ELF-1 (cell line): Measurements from ENCODE around the gene MAGT1.
"Not testable (repeated sequence)": the region's sequence is repeated elsewhere in the genome, so short reads cannot be mapped to it uniquely, and the experiment has no call there.

Experiments
- DNase-seq: peaks from one replicate; pipeline ENCODE4 v3.0.0-alpha.2; 2016; ENCODE audit warnings: low read depth, low spot score

Gene MAGT1

GRCh38 chrX:77875372-77875771, 19.9 kb downstream of the MAGT1 start:
- no peak for DNase-seq

DNA sequence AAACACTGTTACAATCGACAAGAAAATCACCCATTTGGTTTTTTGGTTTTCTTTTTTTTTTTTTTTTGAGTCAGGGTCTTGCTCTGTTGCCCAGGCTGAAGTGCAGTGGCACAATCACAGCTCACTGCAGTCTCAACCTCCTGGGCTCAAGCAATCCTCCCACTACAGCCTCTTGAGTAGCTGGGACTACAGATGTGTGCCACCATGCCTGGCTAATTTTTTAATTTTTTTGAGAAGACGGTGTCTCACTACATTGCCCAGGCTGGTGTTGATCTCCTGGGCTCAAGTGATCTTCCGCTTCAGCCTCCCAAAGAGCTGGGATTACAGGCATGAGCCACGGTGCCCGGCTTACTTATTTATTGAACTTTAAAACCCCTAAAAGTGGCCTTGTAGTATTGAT, 63.7 kb downstream of the MAGT1 start:
- not testable (repeated sequence) for DNase-seq

- DNase-seq, result not testable (repeated sequence)
These were observed 73.2 kb downstream of the MAGT1 start for GRCh38 chrX:77821989-77822388.

DNA sequence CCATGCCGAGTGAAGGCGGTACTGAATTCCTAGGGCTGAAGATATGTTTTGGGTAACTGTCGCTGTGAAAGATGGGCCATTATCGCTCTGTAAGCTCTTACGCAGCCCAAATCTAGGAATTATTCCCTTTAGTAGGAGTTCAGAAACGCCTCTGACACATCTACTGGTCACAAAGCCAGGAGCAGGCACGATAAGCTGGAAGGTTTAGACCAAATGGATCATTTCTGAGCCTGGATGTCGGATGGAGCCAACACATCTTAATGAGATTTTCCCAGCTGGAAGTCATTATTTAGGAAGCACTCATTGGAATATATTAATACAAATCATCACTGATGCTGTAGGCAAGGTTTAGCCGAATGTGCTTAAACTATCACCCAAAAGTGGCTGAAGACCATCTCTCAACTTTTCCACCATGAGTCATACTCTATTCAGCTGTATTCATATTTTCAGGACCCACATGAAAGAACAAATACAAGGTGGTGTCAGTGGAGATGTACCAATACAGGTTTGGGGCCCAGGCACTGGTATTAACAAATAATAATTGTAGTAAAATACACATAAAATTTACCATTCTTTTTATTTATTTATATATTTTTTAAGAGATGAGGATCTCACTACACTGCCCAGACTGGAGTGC, 75.0 kb downstream of the MAGT1 start:
- DNase-seq, result no peak

- no peak for DNase-seq
These were observed 81.0 kb downstream of the MAGT1 start for GRCh38 chrX:77814210-77814609.

- no peak for DNase-seq
These were observed 93.0 kb downstream of the MAGT1 start for GRCh38 chrX:77802201-77802600.

DNA sequence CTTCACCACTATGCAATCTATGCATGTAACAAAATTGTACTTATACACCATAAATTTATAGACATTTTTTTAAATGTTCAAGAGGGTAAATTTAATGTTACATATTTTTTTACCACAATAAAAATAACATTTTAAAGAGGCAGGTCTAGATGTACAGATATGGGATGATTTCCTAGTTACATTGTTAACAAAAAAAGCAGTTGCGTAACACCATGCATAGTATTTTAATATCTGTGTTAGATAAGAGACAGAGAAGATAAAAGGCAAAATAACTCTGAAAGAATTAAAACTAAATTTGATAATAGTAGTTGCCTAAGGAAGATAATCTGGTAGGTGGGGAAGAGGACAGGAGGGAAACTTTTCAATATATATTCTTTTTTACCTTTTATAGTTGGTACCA, 100.1 kb downstream of the MAGT1 start:
- DNase-seq, result no peak

DNA sequence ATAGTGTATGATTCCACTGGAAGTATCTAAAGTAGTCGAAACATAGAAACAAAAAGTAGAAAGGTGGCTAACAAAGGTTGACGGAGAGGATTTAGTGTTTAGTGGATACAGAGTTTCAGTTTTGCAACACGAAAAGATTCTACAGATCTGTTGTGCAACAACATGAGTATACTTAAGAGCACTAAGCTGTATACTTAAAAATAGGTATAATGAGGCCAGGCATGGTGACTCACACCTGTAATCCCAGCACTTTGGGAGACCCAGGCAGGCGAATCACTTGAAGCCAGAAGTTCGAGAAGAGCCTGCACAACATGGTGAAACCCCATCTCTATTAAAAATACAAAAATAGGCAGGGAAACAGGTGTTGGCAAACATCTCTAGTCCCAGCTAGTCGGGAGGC, 101.3 kb downstream of the MAGT1 start:
- no peak for DNase-seq

- no peak for DNase-seq
These were observed 107.2 kb downstream of the MAGT1 start for GRCh38 chrX:77788050-77788449.

DNA sequence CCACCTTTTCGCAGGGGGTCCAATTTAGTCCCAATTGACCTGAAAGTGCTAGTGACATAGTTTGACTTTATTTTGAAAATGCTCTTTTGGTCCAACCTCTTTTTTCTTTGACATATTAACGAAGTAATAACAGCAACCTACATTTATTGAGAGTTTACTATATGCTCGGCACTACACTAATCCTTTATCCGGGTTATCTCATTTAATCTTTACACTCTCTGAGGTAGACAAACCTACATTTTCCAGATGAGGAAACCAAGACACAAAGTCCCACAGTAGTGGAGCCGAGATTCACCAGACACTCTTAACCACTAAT, 108.9 kb downstream of the MAGT1 start:
- no peak for DNase-seq

GRCh38 chrX:77785486-77786364, 109.5 kb downstream of the MAGT1 start, which contains the start of gene ATRX:
Gene ATRX, minus strand, starts transcription at chrX:77786216. Its CDS starts 215 bp downstream, at chrX:77786001.
- DNase-seq, result peak; percentile 93

DNA sequence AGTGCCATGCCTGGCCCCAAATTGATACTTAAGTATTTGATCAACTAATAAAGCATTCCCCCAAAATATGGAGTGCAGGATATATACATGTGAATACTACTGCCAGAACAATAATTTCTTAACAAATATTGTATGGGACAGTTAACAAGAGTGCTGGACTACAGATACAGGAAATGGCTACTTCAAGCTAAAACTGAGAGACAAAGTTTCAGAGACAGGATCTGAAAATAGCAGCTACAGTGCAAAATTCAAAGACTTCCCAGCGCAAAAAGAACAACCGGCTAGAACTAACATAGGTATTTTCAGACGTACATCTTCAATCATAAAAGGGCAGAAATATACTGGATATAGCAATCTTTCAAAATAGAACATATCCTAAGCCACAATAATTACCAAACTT, 115.5 kb downstream of the MAGT1 start:
- no peak for DNase-seq

- no peak for DNase-seq
These were observed 118.6 kb downstream of the MAGT1 start for GRCh38 chrX:77776659-77777058.
